A549 (cell line): Measurements from ENCODE around the gene IGSF9.

Experiments
- BHLHE40 ChIP-seq: IDR thresholded peaks from 2 replicates; pipeline ENCODE4 v1.6.1; 2012; ENCODE audit warnings: low read depth, low read length, inconsistent platforms
- CHD4 ChIP-seq: fragments of 200-600 bp; sonication (generic); IDR thresholded peaks from 2 replicates; pipeline ENCODE4 v1.6.1; 2016; ENCODE audit warnings: antibody characterized with exemption, mild to moderate bottlenecking, borderline replicate concordance
- ESRRA ChIP-seq: fragments of 150-350 bp; IDR thresholded peaks from 2 replicates; pipeline ENCODE4 v1.6.1; 2014; ENCODE audit warnings: mild to moderate bottlenecking, low read length, borderline replicate concordance
- HDAC2 ChIP-seq: fragments of 200-600 bp; sonication (generic); IDR thresholded peaks from 2 replicates; pipeline ENCODE4 v1.6.1; 2016
- KDM5A ChIP-seq: fragments of 200-600 bp; sonication (generic); IDR thresholded peaks from 2 replicates; pipeline ENCODE4 v1.6.1; 2016; ENCODE audit warnings: antibody characterized with exemption, mild to moderate bottlenecking
- NFE2L2 ChIP-seq: fragments of 150-350 bp; conservative IDR thresholded peaks from 2 replicates; pipeline ENCODE4 v1.6.1; 2014; ENCODE audit warnings: low read length
- RNF2 ChIP-seq: fragments of 200-600 bp; sonication (generic); IDR thresholded peaks from 2 replicates; pipeline ENCODE4 v1.6.1; 2016; ENCODE audit warnings: low read depth, mild to moderate bottlenecking, antibody characterized with exemption, moderate library complexity, borderline replicate concordance
- TF ChIP-seq, protein P1 (sequence below): IDR thresholded peaks from 2 replicates; pipeline ENCODE4 v1.6.1; 2012
- TF ChIP-seq, protein P2 (sequence below): fragments of 250-450 bp; sonication (Bioruptor Pico); IDR thresholded peaks from 2 replicates; pipeline ENCODE4 v1.5.0; 2020; ENCODE audit warnings: low read depth, mild to moderate bottlenecking, moderate library complexity
- TF ChIP-seq, protein P3 (sequence below): fragments of >200 bp; sonication (Bioruptor Twin); formaldehyde crosslinking; IDR thresholded peaks from 3 replicates; pipeline ENCODE4 v1.5.1; 2016
- TF ChIP-seq, protein P4 (sequence below): fragments of 200-600 bp; sonication (generic); IDR thresholded peaks from 2 replicates; pipeline ENCODE4 v1.6.1; 2016; ENCODE audit warnings: antibody characterized with exemption, mild to moderate bottlenecking, moderate library complexity
- TF ChIP-seq, protein P5 (sequence below): IDR thresholded peaks from 2 replicates; pipeline ENCODE4 v1.6.1; 2012
- TF ChIP-seq, protein P6 (sequence below): fragments of 150-350 bp; IDR thresholded peaks from 2 replicates; pipeline ENCODE4 v1.6.1; 2014; ENCODE audit warnings: low read depth, mild to moderate bottlenecking, low read length

DNA sequence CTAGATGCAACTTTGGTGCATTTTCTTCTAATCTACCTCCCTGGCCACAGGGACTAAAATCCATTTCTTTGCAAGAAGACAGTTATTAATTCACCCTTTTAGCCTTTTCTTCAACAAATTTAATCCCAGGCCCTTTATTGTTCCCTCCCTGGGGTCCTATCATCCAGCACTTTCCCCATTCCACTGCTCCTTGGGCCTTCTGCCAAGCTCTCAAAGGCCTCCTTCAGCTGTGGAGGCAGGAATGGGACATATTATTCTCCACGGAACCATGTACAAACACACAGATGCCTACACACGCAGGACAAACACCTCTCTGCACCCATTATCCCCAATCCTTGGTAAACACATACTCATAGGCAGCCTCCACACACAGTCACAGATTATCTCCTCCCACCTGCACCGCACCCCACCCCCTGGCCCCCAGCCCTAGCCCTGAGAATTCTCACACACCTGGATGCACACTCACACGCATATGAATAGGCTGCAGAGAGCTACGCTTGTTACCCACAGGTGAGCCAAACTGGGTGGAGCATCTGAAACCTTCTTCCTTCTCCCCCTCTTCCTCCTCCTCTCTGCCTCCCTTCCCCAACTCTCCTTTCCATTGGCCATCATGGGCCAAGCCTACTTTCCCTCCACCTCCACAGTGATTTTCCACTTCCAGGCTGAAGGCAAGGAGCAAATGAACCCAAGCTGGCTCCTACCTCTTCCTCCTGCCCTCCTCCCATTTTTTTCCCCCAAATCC lies 31.8 kb downstream of the IGSF9 start:
- TF ChIP-seq, protein P1, sequence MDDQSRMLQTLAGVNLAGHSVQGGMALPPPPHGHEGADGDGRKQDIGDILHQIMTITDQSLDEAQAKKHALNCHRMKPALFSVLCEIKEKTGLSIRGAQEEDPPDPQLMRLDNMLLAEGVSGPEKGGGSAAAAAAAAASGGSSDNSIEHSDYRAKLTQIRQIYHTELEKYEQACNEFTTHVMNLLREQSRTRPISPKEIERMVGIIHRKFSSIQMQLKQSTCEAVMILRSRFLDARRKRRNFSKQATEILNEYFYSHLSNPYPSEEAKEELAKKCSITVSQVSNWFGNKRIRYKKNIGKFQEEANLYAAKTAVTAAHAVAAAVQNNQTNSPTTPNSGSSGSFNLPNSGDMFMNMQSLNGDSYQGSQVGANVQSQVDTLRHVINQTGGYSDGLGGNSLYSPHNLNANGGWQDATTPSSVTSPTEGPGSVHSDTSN, result no peak
- TF ChIP-seq, protein P2, sequence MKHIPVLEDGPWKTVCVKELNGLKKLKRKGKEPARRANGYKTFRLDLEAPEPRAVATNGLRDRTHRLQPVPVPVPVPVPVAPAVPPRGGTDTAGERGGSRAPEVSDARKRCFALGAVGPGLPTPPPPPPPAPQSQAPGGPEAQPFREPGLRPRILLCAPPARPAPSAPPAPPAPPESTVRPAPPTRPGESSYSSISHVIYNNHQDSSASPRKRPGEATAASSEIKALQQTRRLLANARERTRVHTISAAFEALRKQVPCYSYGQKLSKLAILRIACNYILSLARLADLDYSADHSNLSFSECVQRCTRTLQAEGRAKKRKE (CRISPR knock-in tag), result no peak
- TF ChIP-seq, protein P3, sequence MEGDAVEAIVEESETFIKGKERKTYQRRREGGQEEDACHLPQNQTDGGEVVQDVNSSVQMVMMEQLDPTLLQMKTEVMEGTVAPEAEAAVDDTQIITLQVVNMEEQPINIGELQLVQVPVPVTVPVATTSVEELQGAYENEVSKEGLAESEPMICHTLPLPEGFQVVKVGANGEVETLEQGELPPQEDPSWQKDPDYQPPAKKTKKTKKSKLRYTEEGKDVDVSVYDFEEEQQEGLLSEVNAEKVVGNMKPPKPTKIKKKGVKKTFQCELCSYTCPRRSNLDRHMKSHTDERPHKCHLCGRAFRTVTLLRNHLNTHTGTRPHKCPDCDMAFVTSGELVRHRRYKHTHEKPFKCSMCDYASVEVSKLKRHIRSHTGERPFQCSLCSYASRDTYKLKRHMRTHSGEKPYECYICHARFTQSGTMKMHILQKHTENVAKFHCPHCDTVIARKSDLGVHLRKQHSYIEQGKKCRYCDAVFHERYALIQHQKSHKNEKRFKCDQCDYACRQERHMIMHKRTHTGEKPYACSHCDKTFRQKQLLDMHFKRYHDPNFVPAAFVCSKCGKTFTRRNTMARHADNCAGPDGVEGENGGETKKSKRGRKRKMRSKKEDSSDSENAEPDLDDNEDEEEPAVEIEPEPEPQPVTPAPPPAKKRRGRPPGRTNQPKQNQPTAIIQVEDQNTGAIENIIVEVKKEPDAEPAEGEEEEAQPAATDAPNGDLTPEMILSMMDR, result no peak
- TF ChIP-seq, protein P4, sequence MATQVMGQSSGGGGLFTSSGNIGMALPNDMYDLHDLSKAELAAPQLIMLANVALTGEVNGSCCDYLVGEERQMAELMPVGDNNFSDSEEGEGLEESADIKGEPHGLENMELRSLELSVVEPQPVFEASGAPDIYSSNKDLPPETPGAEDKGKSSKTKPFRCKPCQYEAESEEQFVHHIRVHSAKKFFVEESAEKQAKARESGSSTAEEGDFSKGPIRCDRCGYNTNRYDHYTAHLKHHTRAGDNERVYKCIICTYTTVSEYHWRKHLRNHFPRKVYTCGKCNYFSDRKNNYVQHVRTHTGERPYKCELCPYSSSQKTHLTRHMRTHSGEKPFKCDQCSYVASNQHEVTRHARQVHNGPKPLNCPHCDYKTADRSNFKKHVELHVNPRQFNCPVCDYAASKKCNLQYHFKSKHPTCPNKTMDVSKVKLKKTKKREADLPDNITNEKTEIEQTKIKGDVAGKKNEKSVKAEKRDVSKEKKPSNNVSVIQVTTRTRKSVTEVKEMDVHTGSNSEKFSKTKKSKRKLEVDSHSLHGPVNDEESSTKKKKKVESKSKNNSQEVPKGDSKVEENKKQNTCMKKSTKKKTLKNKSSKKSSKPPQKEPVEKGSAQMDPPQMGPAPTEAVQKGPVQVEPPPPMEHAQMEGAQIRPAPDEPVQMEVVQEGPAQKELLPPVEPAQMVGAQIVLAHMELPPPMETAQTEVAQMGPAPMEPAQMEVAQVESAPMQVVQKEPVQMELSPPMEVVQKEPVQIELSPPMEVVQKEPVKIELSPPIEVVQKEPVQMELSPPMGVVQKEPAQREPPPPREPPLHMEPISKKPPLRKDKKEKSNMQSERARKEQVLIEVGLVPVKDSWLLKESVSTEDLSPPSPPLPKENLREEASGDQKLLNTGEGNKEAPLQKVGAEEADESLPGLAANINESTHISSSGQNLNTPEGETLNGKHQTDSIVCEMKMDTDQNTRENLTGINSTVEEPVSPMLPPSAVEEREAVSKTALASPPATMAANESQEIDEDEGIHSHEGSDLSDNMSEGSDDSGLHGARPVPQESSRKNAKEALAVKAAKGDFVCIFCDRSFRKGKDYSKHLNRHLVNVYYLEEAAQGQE, result no peak
- TF ChIP-seq ESRRA (no peak), BHLHE40 (no peak), NFE2L2 (no peak), KDM5A (no peak), CHD4 (no peak), RNF2 (no peak), HDAC2 (no peak)
- TF ChIP-seq, protein P5, sequence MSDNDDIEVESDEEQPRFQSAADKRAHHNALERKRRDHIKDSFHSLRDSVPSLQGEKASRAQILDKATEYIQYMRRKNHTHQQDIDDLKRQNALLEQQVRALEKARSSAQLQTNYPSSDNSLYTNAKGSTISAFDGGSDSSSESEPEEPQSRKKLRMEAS, result no peak
- TF ChIP-seq, protein P6, sequence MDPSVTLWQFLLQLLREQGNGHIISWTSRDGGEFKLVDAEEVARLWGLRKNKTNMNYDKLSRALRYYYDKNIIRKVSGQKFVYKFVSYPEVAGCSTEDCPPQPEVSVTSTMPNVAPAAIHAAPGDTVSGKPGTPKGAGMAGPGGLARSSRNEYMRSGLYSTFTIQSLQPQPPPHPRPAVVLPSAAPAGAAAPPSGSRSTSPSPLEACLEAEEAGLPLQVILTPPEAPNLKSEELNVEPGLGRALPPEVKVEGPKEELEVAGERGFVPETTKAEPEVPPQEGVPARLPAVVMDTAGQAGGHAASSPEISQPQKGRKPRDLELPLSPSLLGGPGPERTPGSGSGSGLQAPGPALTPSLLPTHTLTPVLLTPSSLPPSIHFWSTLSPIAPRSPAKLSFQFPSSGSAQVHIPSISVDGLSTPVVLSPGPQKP, result no peak
